MCF 10A (cell line): Measurements from ENCODE around the gene HSPA2. TPM values are rescaled to one million over a fixed set of nuclear protein-coding genes. Genes with fewer than 3 reads are reported as not detected.

Source experiments
- BruUV-seq: library from RNA; stranded (reverse); fragments of 400-500 nt; replicated peaks from 2 replicates; lab custom pipeline; 2021; lab: Mats Ljungman, UMichigan
- CTCF ChIA-PET: fragments of 300-600 bp; sonication (Branson Sonifier 250); formaldehyde crosslinking; extraction: SDS; loops from one replicate; lab custom pipeline; 2021; ENCODE audit warnings: antibody characterized with exemption, inconsistent platforms; lab: Yijun Ruan, JAX
- POLR2A ChIA-PET: fragments of 300-600, 350-650 bp; sonication (Branson Sonifier 250); formaldehyde crosslinking; extraction: SDS; loops from one replicate; lab custom pipeline; 2020; ENCODE audit warnings: antibody characterized with exemption, inconsistent platforms; lab: Yijun Ruan, JAX
- DNase-seq: peaks from one replicate; pipeline ENCODE4 v3.0.0-alpha.2; 2018; ENCODE audit not compliant: unreplicated experiment
- H3K27ac Mint-ChIP-seq: one replicate; pipeline ENCODE4 v1.8.0; 2022; ENCODE audit warnings: mild to moderate bottlenecking, low read depth, mixed read lengths; ENCODE audit not compliant: unreplicated experiment
- H3K27me3 Mint-ChIP-seq: one replicate; pipeline ENCODE4 v1.8.0; 2022; ENCODE audit warnings: mixed read lengths; ENCODE audit not compliant: insufficient read depth, unreplicated experiment
- H3K36me3 Mint-ChIP-seq: one replicate; pipeline ENCODE4 v1.8.0; 2022; ENCODE audit warnings: mild to moderate bottlenecking, moderate library complexity, mixed read lengths; ENCODE audit not compliant: insufficient read depth, unreplicated experiment
- H3K4me1 Mint-ChIP-seq: one replicate; pipeline ENCODE4 v1.8.0; 2022; ENCODE audit warnings: mixed read lengths; ENCODE audit not compliant: insufficient read depth, unreplicated experiment
- H3K4me3 Mint-ChIP-seq: one replicate; pipeline ENCODE4 v1.8.0; 2022; ENCODE audit warnings: mild to moderate bottlenecking, moderate library complexity, mixed read lengths; ENCODE audit not compliant: unreplicated experiment
- H3K9me3 Mint-ChIP-seq: one replicate; pipeline ENCODE4 v1.8.0; 2022; ENCODE audit warnings: mixed read lengths; ENCODE audit not compliant: unreplicated experiment
- intact Hi-C: fragments of 100-400 bp; cut with micrococcal nuclease; formaldehyde crosslinking; loops from 2 replicates; pipeline ENCODE4 v1.14.1; 2022
- total RNA-seq: library from RNA; stranded (reverse); gene quantifications from 2 replicates; pipeline ENCODE4 v1.2.3, GENCODE V29; 2022
- TF ChIP-seq, protein P1 (sequence below): fragments of 200-600 bp; IDR thresholded peaks from one replicate; pipeline ENCODE4 v1.8.0; 2022; ENCODE audit warnings: antibody characterized with exemption, mild to moderate bottlenecking; ENCODE audit not compliant: unreplicated experiment

HSPA2 gene
- total RNA-seq, 1 experiment from 2014 or later: 0.51 TPM

DNA sequence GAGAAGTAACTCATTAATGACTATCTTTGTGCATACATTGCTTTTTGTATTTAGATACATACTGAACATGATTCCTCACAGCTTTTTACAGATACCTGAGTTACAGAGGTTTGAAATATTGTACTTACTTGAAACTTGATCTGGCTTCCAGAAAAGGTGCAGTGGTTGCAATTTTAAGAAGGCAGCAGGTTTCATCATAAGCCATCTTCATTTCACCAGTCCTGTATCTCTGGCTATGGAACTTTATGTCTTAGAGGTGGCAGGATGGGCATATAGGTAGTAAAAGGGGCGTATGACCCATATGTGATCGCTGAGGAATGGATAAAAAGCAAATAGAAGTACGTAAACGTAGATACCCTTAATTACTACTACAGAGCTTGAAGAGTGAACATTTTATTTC lies 22.3 kb upstream of the HSPA2 start:
- TF ChIP-seq, protein P1, sequence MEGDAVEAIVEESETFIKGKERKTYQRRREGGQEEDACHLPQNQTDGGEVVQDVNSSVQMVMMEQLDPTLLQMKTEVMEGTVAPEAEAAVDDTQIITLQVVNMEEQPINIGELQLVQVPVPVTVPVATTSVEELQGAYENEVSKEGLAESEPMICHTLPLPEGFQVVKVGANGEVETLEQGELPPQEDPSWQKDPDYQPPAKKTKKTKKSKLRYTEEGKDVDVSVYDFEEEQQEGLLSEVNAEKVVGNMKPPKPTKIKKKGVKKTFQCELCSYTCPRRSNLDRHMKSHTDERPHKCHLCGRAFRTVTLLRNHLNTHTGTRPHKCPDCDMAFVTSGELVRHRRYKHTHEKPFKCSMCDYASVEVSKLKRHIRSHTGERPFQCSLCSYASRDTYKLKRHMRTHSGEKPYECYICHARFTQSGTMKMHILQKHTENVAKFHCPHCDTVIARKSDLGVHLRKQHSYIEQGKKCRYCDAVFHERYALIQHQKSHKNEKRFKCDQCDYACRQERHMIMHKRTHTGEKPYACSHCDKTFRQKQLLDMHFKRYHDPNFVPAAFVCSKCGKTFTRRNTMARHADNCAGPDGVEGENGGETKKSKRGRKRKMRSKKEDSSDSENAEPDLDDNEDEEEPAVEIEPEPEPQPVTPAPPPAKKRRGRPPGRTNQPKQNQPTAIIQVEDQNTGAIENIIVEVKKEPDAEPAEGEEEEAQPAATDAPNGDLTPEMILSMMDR: no peak
- no peak overlapping the region for H3K27ac Mint-ChIP-seq
- peaks cover 3% of the 10 kb centered on the region for H3K4me1 Mint-ChIP-seq
- no peak for DNase-seq
- no TSS peak for BruUV-seq
- no peaks in the 10 kb centered on the region for H3K9me3 Mint-ChIP-seq
- H3K36me3 Mint-ChIP-seq: no peaks in the 10 kb centered on the region
- ChIA-PET CTCF (interaction anchor here (0.6 to 1.1 kb wide), 4 partner anchors 8 to 181 kb away, joined by 3 to 4 read pairs (median 4); no protein-coding TSS in a partner anchor), POLR2A (interaction anchor here (0.6 to 1.9 kb wide), 4 partner anchors 13 to 253 kb away, joined by 3 to 9 read pairs (median 4); no protein-coding TSS in a partner anchor)
- no peak overlapping the region for H3K4me3 Mint-ChIP-seq
- intact Hi-C loops: no loop called here
- no peaks in the 10 kb centered on the region for H3K27me3 Mint-ChIP-seq

DNA sequence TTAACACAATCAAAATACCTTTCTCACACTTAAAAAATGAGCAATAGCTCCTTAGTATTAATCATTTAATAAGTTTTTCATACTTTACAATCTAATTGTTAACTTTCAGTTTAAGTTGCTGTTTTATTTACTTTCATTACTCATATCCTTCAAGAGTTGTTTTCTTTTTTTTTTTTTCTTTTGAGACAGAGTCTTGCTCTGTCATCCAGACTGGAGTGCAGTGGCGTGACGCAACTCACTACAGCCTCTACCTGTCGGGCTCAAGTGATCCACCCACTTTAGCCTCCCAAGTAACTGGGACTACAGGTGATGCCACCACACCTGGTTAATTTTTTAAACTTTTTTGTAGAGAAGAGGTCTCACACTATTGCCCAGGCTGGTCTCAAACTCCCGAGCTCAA lies 19.8 kb upstream of the HSPA2 start:
- H3K4me1 Mint-ChIP-seq: peaks cover 3% of the 10 kb centered on the region
- ChIA-PET CTCF (interaction anchor here (0.6 to 1.9 kb wide), 3 partner anchors 10 to 156 kb away, joined by 4 to 7 read pairs (median 6); no protein-coding TSS in a partner anchor), POLR2A (interaction anchor here (0.5 to 1.7 kb wide), 5 partner anchors 9 to 117 kb away, joined by 3 to 7 read pairs (median 4); no protein-coding TSS in a partner anchor)
- TF ChIP-seq, protein P1: no peak
- peaks cover 7% of the 10 kb centered on the region for H3K36me3 Mint-ChIP-seq
- no peak overlapping the region for H3K4me3 Mint-ChIP-seq
- no TSS peak for BruUV-seq
- intact Hi-C loops: no loop called here
- H3K9me3 Mint-ChIP-seq: no peaks in the 10 kb centered on the region
- DNase-seq: no peak
- peak overlapping the region; percentile 54 for H3K27ac Mint-ChIP-seq
- H3K27me3 Mint-ChIP-seq: no peaks in the 10 kb centered on the region

DNA sequence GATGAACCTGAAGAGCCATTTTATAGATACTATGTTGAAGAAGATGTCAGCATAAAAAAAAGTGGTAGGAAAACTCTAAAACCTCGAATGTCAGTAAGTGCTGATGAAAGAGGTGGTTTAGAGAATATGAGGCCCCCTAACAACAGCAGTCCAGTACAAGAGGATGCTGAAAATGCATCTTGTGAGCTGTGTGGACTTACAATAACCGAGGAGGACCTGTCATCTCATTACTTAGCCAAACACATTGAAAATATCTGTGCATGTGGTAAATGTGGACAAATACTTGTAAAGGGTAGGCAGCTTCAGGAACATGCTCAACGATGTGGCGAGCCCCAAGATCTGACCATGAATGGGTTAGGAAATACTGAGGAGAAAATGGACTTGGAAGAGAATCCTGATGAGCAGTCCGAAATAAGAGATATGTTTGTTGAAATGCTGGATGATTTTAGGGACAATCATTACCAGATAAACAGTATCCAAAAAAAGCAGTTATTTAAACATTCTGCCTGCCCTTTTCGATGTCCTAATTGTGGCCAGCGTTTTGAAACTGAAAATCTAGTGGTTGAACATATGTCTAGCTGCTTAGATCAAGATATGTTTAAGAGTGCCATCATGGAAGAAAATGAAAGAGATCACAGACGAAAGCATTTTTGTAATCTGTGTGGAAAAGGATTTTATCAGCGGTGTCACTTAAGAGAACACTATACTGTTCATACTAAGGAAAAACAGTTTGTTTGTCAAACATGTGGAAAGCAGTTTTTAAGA lies 17.8 kb upstream of the HSPA2 start:
- Mint-ChIP-seq H3K4me3 (no peak overlapping the region), H3K9me3 (no peaks in the 10 kb centered on the region), H3K27ac (no peak overlapping the region), H3K4me1 (peaks cover 3% of the 10 kb centered on the region), H3K36me3 (peaks cover 16% of the 10 kb centered on the region), H3K27me3 (no peaks in the 10 kb centered on the region)
- intact Hi-C loops: no loop called here
- no peak for DNase-seq
- TF ChIP-seq, protein P1: no peak
- BruUV-seq: TSS peak; percentile 27
- CTCF ChIA-PET: interaction anchor here (0.7 to 2.2 kb wide), 5 partner anchors 12 to 114 kb away, joined by 3 to 7 read pairs (median 6); partner anchors contain the start of gene HSPA2
- POLR2A ChIA-PET: interaction anchor here (0.6 to 1.1 kb wide), 7 partner anchors 13 to 577 kb away, joined by 3 to 4 read pairs (median 3); no protein-coding TSS in a partner anchor

DNA sequence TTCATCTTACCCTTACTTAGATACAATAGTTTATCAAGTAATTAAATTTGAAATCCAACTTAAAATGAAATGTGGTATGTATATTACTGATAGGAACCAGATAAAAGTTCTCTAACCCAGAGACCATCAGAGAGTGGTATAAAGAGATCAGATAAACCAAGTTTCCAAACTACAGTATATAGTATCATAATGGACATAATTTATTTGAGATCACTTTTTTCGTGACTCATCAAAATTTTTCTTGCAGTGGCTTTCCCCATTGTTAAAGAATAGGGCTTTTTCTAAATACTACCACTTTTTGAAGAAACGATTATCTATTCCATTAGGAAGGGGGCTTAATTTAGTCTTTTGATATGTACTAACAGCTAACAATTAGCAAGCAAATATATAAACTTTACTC lies 15.2 kb upstream of the HSPA2 start:
- Mint-ChIP-seq H3K27me3 (no peaks in the 10 kb centered on the region), H3K9me3 (no peaks in the 10 kb centered on the region), H3K4me3 (no peak overlapping the region), H3K36me3 (peaks cover 23% of the 10 kb centered on the region), H3K27ac (no peak overlapping the region), H3K4me1 (no peaks in the 10 kb centered on the region)
- CTCF ChIA-PET: no interaction called here
- POLR2A ChIA-PET: interaction anchor here (2.5 kb wide), 1 partner anchor 9 kb away, joined by 9 read pairs; no protein-coding TSS in a partner anchor
- BruUV-seq: no TSS peak
- intact Hi-C loops: no loop called here
- no peak for DNase-seq
- TF ChIP-seq, protein P1: no peak
